HepG2 (cell line): ENCODE measurements around the gene PJA2. TPM values are rescaled to one million over a fixed set of nuclear protein-coding genes. Genes with fewer than 3 reads are reported as not detected.

ENCODE experiments used
- ASH2L ChIP-seq: fragments of 300-600, 200-600 bp; sonication (generic); IDR thresholded peaks from 2 replicates; pipeline ENCODE4 v1.7.0; 2017; ENCODE audit warnings: low read depth, mild to moderate bottlenecking, moderate library complexity, mixed read lengths, low read length; ENCODE audit not compliant: insufficient read length
- CREM ChIP-seq, 2 experiments: sonication (generic) in 1 of 2; formaldehyde crosslinking in 1 of 2; IDR thresholded peaks; 2 replicates each; pipeline versions ENCODE4 v1.4.0 to v1.6.1; 2016 to 2020; ENCODE audit warnings: antibody characterized with exemption in 1 of 2, mild to moderate bottlenecking in 1 of 2, missing genetic modification reagents in 1 of 2
- ELF1 ChIP-seq: sonication (generic); formaldehyde crosslinking; IDR thresholded peaks from 2 replicates; pipeline ENCODE4 v1.4.0; 2020; ENCODE audit warnings: missing genetic modification reagents
- ETV5 ChIP-seq: IDR thresholded peaks from 2 replicates; pipeline ENCODE4 v1.6.1; 2018; ENCODE audit warnings: missing biosample characterization, missing genetic modification reagents, inconsistent platforms, borderline replicate concordance
- NR1H2 ChIP-seq: sonication (generic); formaldehyde crosslinking; IDR thresholded peaks from 2 replicates; pipeline ENCODE4 v1.8.1; 2022; ENCODE audit warnings: low read depth, missing genetic modification reagents, borderline replicate concordance
- SRY ChIP-seq: sonication (generic); formaldehyde crosslinking; IDR thresholded peaks from 2 replicates; pipeline ENCODE4 v1.8.0; 2022; ENCODE audit warnings: mild to moderate bottlenecking, missing genetic modification reagents
- ZNF792 ChIP-seq: IDR thresholded peaks from 2 replicates; pipeline ENCODE4 v1.6.1; 2016
- ZNF841 ChIP-seq: sonication (generic); formaldehyde crosslinking; IDR thresholded peaks from 2 replicates; pipeline ENCODE4 v1.8.1; 2023; ENCODE audit warnings: missing genetic modification reagents, borderline replicate concordance
- polyA plus RNA-seq, 8 experiments: library from polyadenylated mRNA; depleted of rRNA in 3 of 8; stranded (reverse) in 7 of 8; unstranded in 1 of 8; fragments of >200 nt; fragmentation: Illumina TruSeq in 4 of 8; extraction: Trizol in 4 of 8; gene quantifications; 2 replicates each; pipeline versions ENCODE4 v1.2.1 to v1.2.3, GENCODE V29; 2011 to 2016; ENCODE audit warnings: low read depth in 4 of 8, missing spikeins in 1 of 8, mixed read lengths in 1 of 8; ENCODE audit not compliant: insufficient read depth in 1 of 8
- total RNA-seq, 5 experiments: library from RNA; depleted of rRNA; stranded (reverse); fragments of >200 nt; fragmentation: Illumina TruSeq; extraction: Trizol; gene quantifications; 2 replicates each; pipeline ENCODE4 v1.2.3, GENCODE V29; 2016; ENCODE audit warnings: low read depth in 1 of 5
- TF ChIP-seq, protein P1 (sequence below): sonication (generic); formaldehyde crosslinking; IDR thresholded peaks from 2 replicates; pipeline ENCODE4 v1.4.0; 2020; ENCODE audit warnings: mild to moderate bottlenecking, missing genetic modification reagents
- TF ChIP-seq, protein P2 (sequence below): sonication (generic); formaldehyde crosslinking; IDR thresholded peaks from 2 replicates; pipeline ENCODE4 v1.5.0; 2020; ENCODE audit warnings: mild to moderate bottlenecking, missing genetic modification reagents
- TF ChIP-seq, protein P3 (sequence below): sonication (generic); formaldehyde crosslinking; IDR thresholded peaks from 2 replicates; pipeline ENCODE4 v1.8.1; 2023; ENCODE audit warnings: mild to moderate bottlenecking, inconsistent platforms, moderate library complexity, missing genetic modification reagents, borderline replicate concordance
- TF ChIP-seq, protein P4 (sequence below): sonication (generic); formaldehyde crosslinking; IDR thresholded peaks from 2 replicates; pipeline ENCODE4 v1.4.0; 2020; ENCODE audit warnings: missing genetic modification reagents, borderline replicate concordance
- TF ChIP-seq, protein P5 (sequence below), 2 experiments: sonication (generic) in 1 of 2; formaldehyde crosslinking in 1 of 2; IDR thresholded peaks; 2 replicates each; pipeline versions ENCODE4 v1.4.0 to v1.6.1; 2018 to 2020; ENCODE audit warnings: missing genetic modification reagents in 2 of 2, borderline replicate concordance in 1 of 2, low read depth in 1 of 2, mild to moderate bottlenecking in 1 of 2, missing biosample characterization in 1 of 2
- TF ChIP-seq, protein P6 (sequence below): fragments of 450-650 bp; IDR thresholded peaks from 2 replicates; pipeline ENCODE4 v1.6.1; 2017; ENCODE audit warnings: mild to moderate bottlenecking

Gene PJA2
- total and polyA plus RNA-seq, 2 of the 13 experiments (the other 11 are each of a cell fraction or from before 2014, with no cell fraction given) = 39.4 to 41.4 TPM

DNA sequence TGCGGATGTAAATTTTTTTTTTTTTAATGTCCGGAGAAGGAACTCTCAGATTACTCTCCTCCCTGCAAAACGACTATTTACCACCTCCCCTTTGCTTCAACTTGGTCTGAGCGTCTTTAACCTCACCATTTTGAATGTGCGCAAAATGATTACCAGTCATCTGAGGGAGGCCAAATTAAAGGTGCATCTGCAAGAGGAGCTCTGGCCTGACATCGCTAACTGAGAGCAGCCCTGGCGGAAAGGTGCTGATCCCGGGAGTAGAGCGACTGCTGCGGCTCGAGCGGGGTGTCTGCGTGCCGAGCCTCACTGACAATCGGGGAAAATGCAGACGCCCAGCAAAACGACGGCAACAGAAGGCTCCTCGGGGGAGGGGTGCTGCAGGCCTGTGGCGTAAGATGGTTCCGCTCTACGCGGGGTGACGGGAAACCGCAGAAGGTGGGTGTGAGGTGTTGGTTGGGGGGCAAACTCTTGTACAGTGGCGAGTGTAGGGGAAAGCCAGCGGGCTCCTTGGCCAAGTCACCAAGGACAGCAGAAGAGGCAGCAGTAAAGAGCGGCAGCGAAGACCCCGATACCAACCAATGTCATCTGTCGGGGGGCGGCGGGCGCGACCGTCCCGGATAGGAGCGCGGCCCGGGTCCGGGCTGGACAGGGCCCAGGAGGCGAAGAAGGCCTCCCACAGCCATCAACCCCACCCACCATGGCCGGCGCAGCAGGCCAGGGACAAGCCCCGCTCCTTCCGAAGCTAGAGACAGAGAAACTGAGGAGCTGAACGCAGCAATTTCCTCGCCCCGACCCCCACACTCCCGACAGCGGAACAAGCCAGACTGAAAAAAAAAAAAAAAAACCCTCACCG is 557 bp downstream of the PJA2 start (continued):
- TF ChIP-seq, protein P1, sequence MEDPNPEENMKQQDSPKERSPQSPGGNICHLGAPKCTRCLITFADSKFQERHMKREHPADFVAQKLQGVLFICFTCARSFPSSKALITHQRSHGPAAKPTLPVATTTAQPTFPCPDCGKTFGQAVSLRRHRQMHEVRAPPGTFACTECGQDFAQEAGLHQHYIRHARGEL = no peak
- TF ChIP-seq ZNF792 (CRISPR knock-in tag) = 0 out of 2 replicates have a peak, but pooled peaks have one; percentile 4
- TF ChIP-seq, protein P2, sequence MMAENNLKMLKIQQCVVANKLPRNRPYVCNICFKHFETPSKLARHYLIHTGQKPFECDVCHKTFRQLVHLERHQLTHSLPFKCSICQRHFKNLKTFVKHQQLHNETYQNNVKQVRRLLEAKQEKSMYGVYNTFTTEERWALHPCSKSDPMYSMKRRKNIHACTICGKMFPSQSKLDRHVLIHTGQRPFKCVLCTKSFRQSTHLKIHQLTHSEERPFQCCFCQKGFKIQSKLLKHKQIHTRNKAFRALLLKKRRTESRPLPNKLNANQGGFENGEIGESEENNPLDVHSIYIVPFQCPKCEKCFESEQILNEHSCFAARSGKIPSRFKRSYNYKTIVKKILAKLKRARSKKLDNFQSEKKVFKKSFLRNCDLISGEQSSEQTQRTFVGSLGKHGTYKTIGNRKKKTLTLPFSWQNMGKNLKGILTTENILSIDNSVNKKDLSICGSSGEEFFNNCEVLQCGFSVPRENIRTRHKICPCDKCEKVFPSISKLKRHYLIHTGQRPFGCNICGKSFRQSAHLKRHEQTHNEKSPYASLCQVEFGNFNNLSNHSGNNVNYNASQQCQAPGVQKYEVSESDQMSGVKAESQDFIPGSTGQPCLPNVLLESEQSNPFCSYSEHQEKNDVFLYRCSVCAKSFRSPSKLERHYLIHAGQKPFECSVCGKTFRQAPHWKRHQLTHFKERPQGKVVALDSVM = peak; percentile 48; the same call in 1 of the 2 replicates
- no peak for TF ChIP-seq NR1H2 (CRISPR knock-in tag)
- TF ChIP-seq ZNF841 (CRISPR knock-in tag) = 0 out of 2 replicates have a peak, but pooled peaks have one; percentile 38
- 0 out of 2 replicates have a peak, but pooled peaks have one; percentile 10 for TF ChIP-seq CREM (IDR thresholded peaks at IDR 0.05)
- no peak for TF ChIP-seq CREM (CRISPR knock-in tag; IDR thresholded peaks at IDR 0.05)
- TF ChIP-seq, protein P3, sequence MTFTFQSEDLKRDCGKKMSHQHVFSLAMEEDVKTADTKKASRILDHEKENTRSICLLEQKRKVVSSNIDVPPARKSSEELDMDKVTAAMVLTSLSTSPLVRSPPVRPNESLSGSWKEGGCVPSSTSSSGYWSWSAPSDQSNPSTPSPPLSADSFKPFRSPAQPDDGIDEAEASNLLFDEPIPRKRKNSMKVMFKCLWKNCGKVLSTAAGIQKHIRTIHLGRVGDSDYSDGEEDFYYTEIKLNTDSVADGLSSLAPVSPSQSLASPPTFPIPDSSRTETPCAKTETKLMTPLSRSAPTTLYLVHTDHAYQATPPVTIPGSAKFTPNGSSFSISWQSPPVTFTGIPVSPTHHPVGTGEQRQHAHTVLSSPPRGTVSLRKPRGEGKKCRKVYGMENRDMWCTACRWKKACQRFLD (CRISPR knock-in tag) = 0 out of 2 replicates have a peak, but pooled peaks have one; percentile 50
- TF ChIP-seq ELF1 (CRISPR knock-in tag) = 0 out of 2 replicates have a peak, but pooled peaks have one; percentile 13
- TF ChIP-seq ASH2L = peak; percentile 80
- TF ChIP-seq, protein P4, sequence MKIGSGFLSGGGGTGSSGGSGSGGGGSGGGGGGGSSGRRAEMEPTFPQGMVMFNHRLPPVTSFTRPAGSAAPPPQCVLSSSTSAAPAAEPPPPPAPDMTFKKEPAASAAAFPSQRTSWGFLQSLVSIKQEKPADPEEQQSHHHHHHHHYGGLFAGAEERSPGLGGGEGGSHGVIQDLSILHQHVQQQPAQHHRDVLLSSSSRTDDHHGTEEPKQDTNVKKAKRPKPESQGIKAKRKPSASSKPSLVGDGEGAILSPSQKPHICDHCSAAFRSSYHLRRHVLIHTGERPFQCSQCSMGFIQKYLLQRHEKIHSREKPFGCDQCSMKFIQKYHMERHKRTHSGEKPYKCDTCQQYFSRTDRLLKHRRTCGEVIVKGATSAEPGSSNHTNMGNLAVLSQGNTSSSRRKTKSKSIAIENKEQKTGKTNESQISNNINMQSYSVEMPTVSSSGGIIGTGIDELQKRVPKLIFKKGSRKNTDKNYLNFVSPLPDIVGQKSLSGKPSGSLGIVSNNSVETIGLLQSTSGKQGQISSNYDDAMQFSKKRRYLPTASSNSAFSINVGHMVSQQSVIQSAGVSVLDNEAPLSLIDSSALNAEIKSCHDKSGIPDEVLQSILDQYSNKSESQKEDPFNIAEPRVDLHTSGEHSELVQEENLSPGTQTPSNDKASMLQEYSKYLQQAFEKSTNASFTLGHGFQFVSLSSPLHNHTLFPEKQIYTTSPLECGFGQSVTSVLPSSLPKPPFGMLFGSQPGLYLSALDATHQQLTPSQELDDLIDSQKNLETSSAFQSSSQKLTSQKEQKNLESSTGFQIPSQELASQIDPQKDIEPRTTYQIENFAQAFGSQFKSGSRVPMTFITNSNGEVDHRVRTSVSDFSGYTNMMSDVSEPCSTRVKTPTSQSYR (CRISPR knock-in tag) = peak; percentile 70; the same call in 1 of the 2 replicates
- TF ChIP-seq, protein P5, sequence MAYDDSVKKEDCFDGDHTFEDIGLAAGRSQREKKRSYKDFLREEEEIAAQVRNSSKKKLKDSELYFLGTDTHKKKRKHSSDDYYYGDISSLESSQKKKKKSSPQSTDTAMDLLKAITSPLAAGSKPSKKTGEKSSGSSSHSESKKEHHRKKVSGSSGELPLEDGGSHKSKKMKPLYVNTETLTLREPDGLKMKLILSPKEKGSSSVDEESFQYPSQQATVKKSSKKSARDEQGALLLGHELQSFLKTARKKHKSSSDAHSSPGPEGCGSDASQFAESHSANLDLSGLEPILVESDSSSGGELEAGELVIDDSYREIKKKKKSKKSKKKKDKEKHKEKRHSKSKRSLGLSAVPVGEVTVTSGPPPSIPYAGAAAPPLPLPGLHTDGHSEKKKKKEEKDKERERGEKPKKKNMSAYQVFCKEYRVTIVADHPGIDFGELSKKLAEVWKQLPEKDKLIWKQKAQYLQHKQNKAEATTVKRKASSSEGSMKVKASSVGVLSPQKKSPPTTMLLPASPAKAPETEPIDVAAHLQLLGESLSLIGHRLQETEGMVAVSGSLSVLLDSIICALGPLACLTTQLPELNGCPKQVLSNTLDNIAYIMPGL (CRISPR knock-in tag; IDR thresholded peaks at IDR 0.05; ENCODE audit: borderline replicate concordance in 1 of 2, low read depth in 1 of 2) = peak in 1 of 2 experiments; percentile 60; a peak in 3 of 4 replicates
- TF ChIP-seq, protein P6, sequence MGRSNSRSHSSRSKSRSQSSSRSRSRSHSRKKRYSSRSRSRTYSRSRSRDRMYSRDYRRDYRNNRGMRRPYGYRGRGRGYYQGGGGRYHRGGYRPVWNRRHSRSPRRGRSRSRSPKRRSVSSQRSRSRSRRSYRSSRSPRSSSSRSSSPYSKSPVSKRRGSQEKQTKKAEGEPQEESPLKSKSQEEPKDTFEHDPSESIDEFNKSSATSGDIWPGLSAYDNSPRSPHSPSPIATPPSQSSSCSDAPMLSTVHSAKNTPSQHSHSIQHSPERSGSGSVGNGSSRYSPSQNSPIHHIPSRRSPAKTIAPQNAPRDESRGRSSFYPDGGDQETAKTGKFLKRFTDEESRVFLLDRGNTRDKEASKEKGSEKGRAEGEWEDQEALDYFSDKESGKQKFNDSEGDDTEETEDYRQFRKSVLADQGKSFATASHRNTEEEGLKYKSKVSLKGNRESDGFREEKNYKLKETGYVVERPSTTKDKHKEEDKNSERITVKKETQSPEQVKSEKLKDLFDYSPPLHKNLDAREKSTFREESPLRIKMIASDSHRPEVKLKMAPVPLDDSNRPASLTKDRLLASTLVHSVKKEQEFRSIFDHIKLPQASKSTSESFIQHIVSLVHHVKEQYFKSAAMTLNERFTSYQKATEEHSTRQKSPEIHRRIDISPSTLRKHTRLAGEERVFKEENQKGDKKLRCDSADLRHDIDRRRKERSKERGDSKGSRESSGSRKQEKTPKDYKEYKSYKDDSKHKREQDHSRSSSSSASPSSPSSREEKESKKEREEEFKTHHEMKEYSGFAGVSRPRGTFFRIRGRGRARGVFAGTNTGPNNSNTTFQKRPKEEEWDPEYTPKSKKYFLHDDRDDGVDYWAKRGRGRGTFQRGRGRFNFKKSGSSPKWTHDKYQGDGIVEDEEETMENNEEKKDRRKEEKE = no peak
- peak; percentile 18; the same call in 1 of the 2 replicates for TF ChIP-seq ETV5 (CRISPR knock-in tag)
- peak; percentile 49; the same call in 1 of the 2 replicates for TF ChIP-seq SRY
